GM23338 (cell line): ENCODE measurements around the gene SNAP91. TPM values are rescaled to one million over a fixed set of nuclear protein-coding genes. Genes with fewer than 3 reads are reported as not detected.

Experiments used
- ATAC-seq: fragments of 200-7000 bp; cut with Tn5 transposase; 3 replicates; pipeline ENCODE4 v1.9.1; 2020
- DNase-seq: peaks from one replicate; pipeline ENCODE4 v3.0.0-alpha.2; 2015; ENCODE audit warnings: low spot score
- H2AFZ ChIP-seq: fragments of 200-600 bp; sonication (generic); 2 replicates; pipeline ENCODE4 v1.8.0; 2016; ENCODE audit warnings: antibody characterized with exemption, mild to moderate bottlenecking, moderate library complexity
- H3F3A ChIP-seq: fragments of 200-600 bp; sonication (generic); replicated peaks from 2 replicates; pipeline ENCODE4 v1.8.0; 2017; ENCODE audit warnings: antibody characterized with exemption, mixed run types, low read depth
- H3K27ac ChIP-seq: fragments of 200-600 bp; sonication (generic); 2 replicates; pipeline ENCODE4 v1.6.1; 2016; ENCODE audit warnings: low read depth
- H3K27me3 ChIP-seq: fragments of 200-600 bp; sonication (generic); 2 replicates; pipeline ENCODE4 v1.8.0; 2016; ENCODE audit warnings: mild to moderate bottlenecking, mixed run types, moderate library complexity; ENCODE audit not compliant: insufficient read depth
- H3K36me3 ChIP-seq: fragments of 200-600 bp; sonication (generic); 2 replicates; pipeline ENCODE4 v1.8.0; 2016; ENCODE audit warnings: mild to moderate bottlenecking; ENCODE audit not compliant: insufficient read depth
- H3K4me1 ChIP-seq: fragments of 200-600 bp; sonication (generic); 2 replicates; pipeline ENCODE4 v1.8.0; 2016; ENCODE audit warnings: mild to moderate bottlenecking, moderate library complexity; ENCODE audit not compliant: insufficient read depth
- H3K4me2 ChIP-seq: fragments of 200-600 bp; sonication (generic); 2 replicates; pipeline ENCODE4 v1.7.1; 2017; ENCODE audit warnings: mixed run types
- H3K4me3 ChIP-seq: fragments of 200-600 bp; sonication (generic); 2 replicates; pipeline ENCODE4 v1.6.1; 2016; ENCODE audit warnings: mixed run types
- H3K79me2 ChIP-seq: fragments of 200-600 bp; sonication (generic); replicated peaks from 2 replicates; pipeline ENCODE4 v1.8.0; 2017; ENCODE audit warnings: mild to moderate bottlenecking; ENCODE audit not compliant: insufficient read depth
- H3K9me2 ChIP-seq: fragments of 200-600 bp; sonication (generic); 2 replicates; pipeline ENCODE4 v1.8.0; 2017; ENCODE audit not compliant: insufficient read depth
- H4K20me1 ChIP-seq: fragments of 200-600 bp; sonication (generic); replicated peaks from 2 replicates; pipeline ENCODE4 v1.8.0; 2017; ENCODE audit warnings: mild to moderate bottlenecking; ENCODE audit not compliant: insufficient read depth
- H3K27ac Mint-ChIP-seq: 2 replicates; pipeline ENCODE4 v1.8.0; 2020; ENCODE audit warnings: inconsistent platforms, mild to moderate bottlenecking, moderate library complexity, mixed read lengths
- H3K27me3 Mint-ChIP-seq: 3 replicates; pipeline ENCODE4 v1.8.0; 2022; ENCODE audit warnings: low read depth, mild to moderate bottlenecking, moderate library complexity, mixed read lengths, inconsistent platforms; ENCODE audit not compliant: insufficient read depth, poor library complexity
- H3K36me3 Mint-ChIP-seq: 3 replicates; pipeline ENCODE4 v1.8.0; 2021; ENCODE audit warnings: low read depth, mild to moderate bottlenecking, inconsistent platforms, moderate library complexity, mixed read lengths
- H3K4me1 Mint-ChIP-seq: 3 replicates; pipeline ENCODE4 v1.8.0; 2020; ENCODE audit warnings: mild to moderate bottlenecking, inconsistent platforms, mixed read lengths
- H3K4me3 Mint-ChIP-seq: 3 replicates; pipeline ENCODE4 v1.8.0; 2021; ENCODE audit warnings: moderate library complexity, mild to moderate bottlenecking, inconsistent platforms, mixed read lengths
- H3K9me3 Mint-ChIP-seq: 3 replicates; pipeline ENCODE4 v1.8.0; 2020; ENCODE audit warnings: moderate library complexity, mild to moderate bottlenecking, inconsistent platforms, mixed read lengths
- CREB1 ChIP-seq: fragments of 250-450 bp; sonication (Bioruptor Pico); IDR thresholded peaks from 2 replicates; pipeline ENCODE4 v1.5.0; 2020; ENCODE audit warnings: low read depth, mild to moderate bottlenecking, moderate library complexity
- EZH2 ChIP-seq: fragments of 200-600 bp; sonication (generic); IDR thresholded peaks from one replicate; pipeline ENCODE4 v1.8.0; 2017; ENCODE audit warnings: antibody characterized with exemption, mild to moderate bottlenecking, low read depth; ENCODE audit not compliant: unreplicated experiment
- EZH2phosphoT487 ChIP-seq: fragments of 200-600 bp; sonication (generic); IDR thresholded peaks from one replicate; pipeline ENCODE4 v1.8.1; 2018; ENCODE audit warnings: antibody characterized with exemption; ENCODE audit not compliant: unreplicated experiment
- NANOG ChIP-seq: IDR thresholded peaks from 2 replicates; pipeline ENCODE4 v1.6.1; 2016; ENCODE audit warnings: antibody characterized with exemption, borderline replicate concordance
- POLR2AphosphoS5 ChIP-seq: IDR thresholded peaks from 2 replicates; pipeline ENCODE4 v1.6.1; 2016; ENCODE audit warnings: antibody characterized with exemption, low read depth
- ZNF331 ChIP-seq: fragments of 250-450 bp; sonication (Bioruptor Pico); IDR thresholded peaks from 2 replicates; pipeline ENCODE4 v1.5.0; 2020; ENCODE audit warnings: low read depth, mild to moderate bottlenecking, moderate library complexity
- polyA plus RNA-seq: library from polyadenylated mRNA; unstranded; fragments of >200 nt; fragmentation: Nextera tagmentation; extraction: Ambion mirVana; gene quantifications from 2 replicates; pipeline ENCODE4 v1.2.1, GENCODE V29; 2016
- total RNA-seq: library from RNA; depleted of rRNA; stranded (reverse); fragments of >200 nt; shearing (Covaris generic); gene quantifications from 2 replicates; pipeline ENCODE4 v1.2.3, GENCODE V29; 2014
- TF ChIP-seq, protein P1 (sequence below): IDR thresholded peaks from 2 replicates; pipeline ENCODE4 v1.6.1; 2016; ENCODE audit warnings: antibody characterized with exemption

SNAP91 gene
- total and polyA plus RNA-seq, 2 experiments from 2014 or later: 0.83 to 1.2 TPM

DNA sequence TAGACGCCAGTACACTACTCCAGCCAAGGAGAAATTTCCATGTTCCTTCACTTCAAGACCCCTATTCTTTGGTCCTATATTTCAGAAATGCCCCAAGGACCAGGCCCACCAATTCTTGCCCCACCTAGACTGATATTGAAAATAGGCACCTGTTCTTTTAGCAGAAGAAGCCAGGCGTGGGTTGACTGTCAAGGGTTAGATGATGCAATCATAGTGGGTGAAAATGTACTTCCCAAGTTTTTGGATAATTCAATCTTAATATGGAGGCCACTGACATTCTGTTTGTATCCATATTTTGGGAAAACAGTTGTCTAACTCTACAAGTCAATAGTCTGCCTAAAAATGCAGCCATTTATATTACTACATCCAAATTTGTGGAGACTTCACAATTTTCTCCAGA is 21.0 kb upstream of the SNAP91 start:
- Histone ChIP-seq H3K4me2 (no peak overlapping the region), H3K36me3 (no peaks in the 10 kb centered on the region), H3K4me3 (no peak overlapping the region), H2AFZ (no peak overlapping the region), H3F3A (no peaks in the 10 kb centered on the region), H3K27me3 (no peaks in the 10 kb centered on the region), H3K9me2 (no peaks in the 10 kb centered on the region), H4K20me1 (no peaks in the 10 kb centered on the region), H3K79me2 (no peaks in the 10 kb centered on the region), H3K4me1 (no peaks in the 10 kb centered on the region), H3K27ac (no peak overlapping the region)
- no peak overlapping the region for H3K4me3 Mint-ChIP-seq
- no peak overlapping the region; the same call in 1 of the 2 replicates for H3K27ac Mint-ChIP-seq
- H3K36me3 Mint-ChIP-seq: no peaks in the 10 kb centered on the region
- H3K27me3 Mint-ChIP-seq: peaks cover 2% of the 10 kb centered on the region
- no peak for TF ChIP-seq EZH2phosphoT487
- H3K4me1 Mint-ChIP-seq: no peaks in the 10 kb centered on the region
- no peak for DNase-seq
- H3K9me3 Mint-ChIP-seq: no peaks in the 10 kb centered on the region
- ATAC-seq: no peak

DNA sequence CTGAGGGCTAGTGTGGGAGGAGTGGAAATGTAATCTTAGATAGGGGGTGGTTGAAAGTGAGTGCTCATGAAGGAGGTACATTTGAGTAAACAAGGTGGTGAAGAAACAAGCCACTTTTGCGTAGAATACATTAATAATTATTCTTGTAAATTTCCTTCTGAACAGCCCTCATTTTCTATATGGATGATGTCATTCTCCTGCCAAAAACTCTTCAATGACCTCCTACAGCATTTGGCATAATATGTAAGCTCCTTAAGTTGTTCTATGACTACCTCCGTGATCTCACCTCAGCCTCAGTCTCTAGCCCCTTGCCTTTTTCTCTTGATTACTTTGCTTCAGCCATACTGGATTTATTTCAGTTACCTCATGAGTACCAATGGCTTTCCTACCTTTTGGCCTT is 14.0 kb upstream of the SNAP91 start:
- no peak for TF ChIP-seq EZH2phosphoT487
- Histone ChIP-seq H3K4me2 (no peak overlapping the region), H3K4me3 (no peak overlapping the region), H3K4me1 (no peaks in the 10 kb centered on the region), H3K36me3 (no peaks in the 10 kb centered on the region), H3K79me2 (no peaks in the 10 kb centered on the region), H2AFZ (no peak overlapping the region), H3K27ac (no peak overlapping the region), H3K9me2 (no peaks in the 10 kb centered on the region), H4K20me1 (no peaks in the 10 kb centered on the region), H3F3A (peaks cover 5% of the 10 kb centered on the region; the same call in 1 of the 2 replicates), H3K27me3 (no peaks in the 10 kb centered on the region)
- DNase-seq (no peak), ATAC-seq (no peak)
- H3K4me1 Mint-ChIP-seq: no peaks in the 10 kb centered on the region
- H3K4me3 Mint-ChIP-seq: no peak overlapping the region
- no peaks in the 10 kb centered on the region for H3K36me3 Mint-ChIP-seq
- H3K9me3 Mint-ChIP-seq: no peaks in the 10 kb centered on the region
- H3K27ac Mint-ChIP-seq: no peak overlapping the region
- H3K27me3 Mint-ChIP-seq: peaks cover under 1% of the 10 kb centered on the region

DNA sequence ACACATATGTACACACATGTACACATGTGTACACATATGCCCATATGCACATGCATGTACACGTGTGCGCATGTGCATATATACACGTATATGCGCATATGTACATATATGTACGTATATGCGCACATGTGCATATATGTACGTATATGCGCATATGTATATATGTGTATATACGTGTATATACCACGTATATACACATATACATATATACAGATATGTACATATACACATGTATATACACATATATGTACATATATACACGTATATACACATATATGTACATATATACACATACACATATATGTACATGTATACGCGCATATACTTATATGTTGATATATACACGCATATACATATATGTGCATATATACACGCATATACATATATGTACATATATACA is 8.9 kb upstream of the SNAP91 start:
- Mint-ChIP-seq H3K27me3 (no peaks in the 10 kb centered on the region), H3K36me3 (no peaks in the 10 kb centered on the region), H3K9me3 (no peaks in the 10 kb centered on the region), H3K4me1 (no peaks in the 10 kb centered on the region), H3K27ac (no peak overlapping the region), H3K4me3 (no peak overlapping the region)
- H3K27me3 ChIP-seq: no peaks in the 10 kb centered on the region
- no peak for ATAC-seq
- H3K9me2 ChIP-seq: 0 out of 2 replicates have a peak, but pooled peaks cover 3% of the 10 kb centered on the region
- no peaks in the 10 kb centered on the region for H4K20me1 ChIP-seq
- H3K4me2 ChIP-seq: no peak overlapping the region
- TF ChIP-seq POLR2AphosphoS5 (no peak), EZH2phosphoT487 (no peak), EZH2 (no peak), NANOG (no peak), CREB1 (CRISPR knock-in tag) (no peak), ZNF331 (no peak)
- TF ChIP-seq, protein P1, sequence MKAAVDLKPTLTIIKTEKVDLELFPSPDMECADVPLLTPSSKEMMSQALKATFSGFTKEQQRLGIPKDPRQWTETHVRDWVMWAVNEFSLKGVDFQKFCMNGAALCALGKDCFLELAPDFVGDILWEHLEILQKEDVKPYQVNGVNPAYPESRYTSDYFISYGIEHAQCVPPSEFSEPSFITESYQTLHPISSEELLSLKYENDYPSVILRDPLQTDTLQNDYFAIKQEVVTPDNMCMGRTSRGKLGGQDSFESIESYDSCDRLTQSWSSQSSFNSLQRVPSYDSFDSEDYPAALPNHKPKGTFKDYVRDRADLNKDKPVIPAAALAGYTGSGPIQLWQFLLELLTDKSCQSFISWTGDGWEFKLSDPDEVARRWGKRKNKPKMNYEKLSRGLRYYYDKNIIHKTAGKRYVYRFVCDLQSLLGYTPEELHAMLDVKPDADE: no peak
- H3F3A ChIP-seq: peaks cover 14% of the 10 kb centered on the region
- H3K27ac ChIP-seq: no peak overlapping the region
- no peaks in the 10 kb centered on the region for H3K36me3 ChIP-seq
- H3K79me2 ChIP-seq: no peaks in the 10 kb centered on the region
- no peak for DNase-seq
- H3K4me1 ChIP-seq: no peaks in the 10 kb centered on the region
- no peak overlapping the region for H3K4me3 ChIP-seq
- no peak overlapping the region for H2AFZ ChIP-seq
